Endothelial cell of umbilical vein (primary cell): ENCODE data around the gene ARHGAP28. TPM values are rescaled to one million over a fixed set of nuclear protein-coding genes. Genes with fewer than 3 reads are reported as not detected.

Experiments
- BruUV-seq: library from RNA; stranded (reverse); fragments of 400-500 nt; replicated peaks from 2 replicates; lab custom pipeline; 2021; lab: Mats Ljungman, UMichigan
- CTCF ChIA-PET: fragments of 300-600, 350-600 bp; sonication (Branson Sonifier 250); formaldehyde crosslinking; loops from one replicate; lab custom pipeline; 2021; ENCODE audit warnings: antibody characterized with exemption, inconsistent platforms; lab: Charles Lee
- POLR2A ChIA-PET: fragments of 300-600, 350-600 bp; sonication (Branson Sonifier 250); formaldehyde crosslinking; loops from one replicate; lab custom pipeline; 2021; ENCODE audit warnings: antibody characterized with exemption, inconsistent platforms; lab: Charles Lee
- DNase-seq: peaks from one replicate; pipeline ENCODE4 v3.0.0-alpha.2; 2011; ENCODE audit warnings: low read depth, low spot score
- FAIRE-seq: peaks from 2 replicates; lab custom pipeline; 2011; peaks lifted over from hg19 to GRCh38; lab: Jason Lieb, UNC
- H2AFZ ChIP-seq: 2 replicates; pipeline ENCODE4 v1.6.0; 2012; ENCODE audit warnings: low read depth, low read length, control low read depth, inconsistent platforms
- H3K27ac ChIP-seq: 2 replicates; pipeline ENCODE4 v1.5.1; 2011; ENCODE audit warnings: low read depth, mild to moderate bottlenecking, control low read depth, low read length, moderate library complexity; ENCODE audit not compliant: insufficient read depth
- H3K27me3 ChIP-seq, 2 experiments: 2 replicates each; pipeline versions ENCODE4 v1.6.0 to v1.6.1; 2011; ENCODE audit warnings: low read length in 2 of 2, mixed read lengths in 1 of 2; ENCODE audit not compliant: control insufficient read depth in 2 of 2, insufficient read depth in 2 of 2
- H3K36me3 ChIP-seq, 2 experiments: 2 replicates in 1 of 2; 3 replicates in 1 of 2; pipeline ENCODE4 v1.5.1; 2011; ENCODE audit warnings: low read length in 2 of 2, mild to moderate bottlenecking in 1 of 2, moderate library complexity in 1 of 2; ENCODE audit not compliant: control insufficient read depth in 2 of 2, insufficient read depth in 2 of 2; ENCODE audit errors: extremely low read depth in 1 of 2
- H3K4me1 ChIP-seq: 3 replicates; pipeline ENCODE4 v1.5.1; 2011; ENCODE audit warnings: mild to moderate bottlenecking, low read length; ENCODE audit not compliant: control insufficient read depth, insufficient read depth; ENCODE audit errors: extremely low read depth
- H3K4me2 ChIP-seq: 2 replicates; pipeline ENCODE4 v1.6.1; 2011; ENCODE audit warnings: low read length, control low read depth, mixed read lengths; ENCODE audit not compliant: insufficient read depth
- H3K4me3 ChIP-seq, 3 experiments: fragments of 200-600 bp in 1 of 3; sonication (generic), shearing (Covaris generic) in 1 of 3; replicated peaks in 1 of 3; 2 replicates each; pipeline ENCODE4 v1.5.1; 2011 to 2016; ENCODE audit warnings: control low read depth in 3 of 3, low read length in 3 of 3, mild to moderate bottlenecking in 2 of 3, inconsistent platforms in 1 of 3, low read depth in 1 of 3, moderate library complexity in 1 of 3; ENCODE audit not compliant: insufficient read depth in 1 of 3
- H3K79me2 ChIP-seq: 2 replicates; pipeline ENCODE4 v1.6.0; 2012; ENCODE audit warnings: low read length, inconsistent platforms; ENCODE audit not compliant: control insufficient read depth, insufficient read depth
- H3K9ac ChIP-seq: replicated peaks from 2 replicates; pipeline ENCODE3; 2011; ENCODE audit warnings: low read length, control low read depth; ENCODE audit not compliant: insufficient read depth; ENCODE audit errors: extremely low read depth
- H3K9me1 ChIP-seq: replicated peaks from 3 replicates; pipeline ENCODE4 v1.6.0; 2011; ENCODE audit warnings: mild to moderate bottlenecking, low read length; ENCODE audit not compliant: control insufficient read depth, insufficient read depth; ENCODE audit errors: extremely low read depth
- H3K9me3 ChIP-seq: replicated peaks from 2 replicates; pipeline ENCODE4 v1.5.1; 2012; ENCODE audit warnings: low read length, inconsistent platforms; ENCODE audit not compliant: control insufficient read depth, insufficient read depth
- H4K20me1 ChIP-seq: replicated peaks from 2 replicates; pipeline ENCODE3; 2011; ENCODE audit warnings: mild to moderate bottlenecking, low read length; ENCODE audit not compliant: control insufficient read depth, insufficient read depth; ENCODE audit errors: extremely low read depth
- CTCF ChIP-seq, 2 donors: IDR thresholded peaks; 1 replicate in 1 of 2; 2 replicates in 1 of 2; pipeline ENCODE4 v1.5.1; 2011; ENCODE audit warnings: low read length in 2 of 2, mild to moderate bottlenecking in 2 of 2, moderate library complexity in 2 of 2, control low read depth in 1 of 2, inconsistent platforms in 1 of 2, low read depth in 1 of 2; ENCODE audit not compliant: insufficient read depth in 1 of 2; ENCODE audit errors: extremely low read depth in 1 of 2
- EZH2 ChIP-seq: IDR thresholded peaks from 2 replicates; pipeline ENCODE4 v1.6.1; 2012; ENCODE audit warnings: borderline replicate concordance, low read depth, mild to moderate bottlenecking, moderate library complexity, low read length, inconsistent platforms; ENCODE audit not compliant: severe bottlenecking
- FOS ChIP-seq: IDR thresholded peaks from 2 replicates; pipeline ENCODE4 v1.6.1; 2011; ENCODE audit warnings: mild to moderate bottlenecking, low read length, moderate library complexity, borderline replicate concordance; ENCODE audit not compliant: insufficient read depth
- GATA2 ChIP-seq: IDR thresholded peaks from 2 replicates; pipeline ENCODE4 v1.7.0; 2011; ENCODE audit warnings: low read depth, mild to moderate bottlenecking, moderate library complexity, mixed read lengths, low read length; ENCODE audit not compliant: insufficient read length, insufficient read depth
- JUN ChIP-seq: IDR thresholded peaks from 2 replicates; pipeline ENCODE4 v1.6.1; 2011; ENCODE audit warnings: borderline replicate concordance, low read depth; ENCODE audit not compliant: insufficient read length, insufficient read depth
- MAX ChIP-seq: IDR thresholded peaks from 2 replicates; pipeline ENCODE4 v1.6.1; 2011; ENCODE audit not compliant: insufficient read depth, insufficient read length
- MYC ChIP-seq: IDR thresholded peaks from one replicate; pipeline ENCODE4 v1.6.1; 2011; ENCODE audit warnings: mild to moderate bottlenecking, low read depth, low read length
- POLR2A ChIP-seq: IDR thresholded peaks from 2 replicates; pipeline ENCODE4 v1.6.1; 2012; ENCODE audit warnings: low read depth, mild to moderate bottlenecking, control low read depth, low read length
- POLR2AphosphoS5 ChIP-seq: IDR thresholded peaks from 2 replicates; pipeline ENCODE4 v1.6.1; 2012; ENCODE audit warnings: low read depth, mild to moderate bottlenecking, control low read depth, low read length, moderate library complexity; ENCODE audit not compliant: insufficient read depth
- dilution Hi-C: fragments of 300-500 bp; cut with MboI; formaldehyde crosslinking; loops from one replicate; pipeline ENCODE4 v1.15.0; 2019; ENCODE audit warnings: low sequenced_read_pairs; ENCODE audit not compliant: extremely low pct_ligation_motif_present
- intact Hi-C: fragments of 100-400 bp; cut with micrococcal nuclease; formaldehyde crosslinking; loops from one replicate; pipeline ENCODE4 v1.10.0; 2022
- polyA plus RNA-seq, 4 experiments: library from polyadenylated mRNA; depleted of rRNA in 3 of 4; stranded (reverse) in 3 of 4; unstranded in 1 of 4; fragments of >200 nt; gene quantifications; 2 replicates each; pipeline versions ENCODE4 v1.2.1 to v1.2.3, GENCODE V29; 2011 to 2012; ENCODE audit warnings: missing spikeins in 1 of 4
- total RNA-seq: library from RNA; stranded (reverse); gene quantifications from 2 replicates; pipeline ENCODE4 v1.2.3, GENCODE V29; 2021

The ARHGAP28 gene
- total and polyA plus RNA-seq, 2 donors (not counting 3 experiments of a cell fraction or from before 2014, with no cell fraction given), result 3.8 to 23.4 TPM

DNA sequence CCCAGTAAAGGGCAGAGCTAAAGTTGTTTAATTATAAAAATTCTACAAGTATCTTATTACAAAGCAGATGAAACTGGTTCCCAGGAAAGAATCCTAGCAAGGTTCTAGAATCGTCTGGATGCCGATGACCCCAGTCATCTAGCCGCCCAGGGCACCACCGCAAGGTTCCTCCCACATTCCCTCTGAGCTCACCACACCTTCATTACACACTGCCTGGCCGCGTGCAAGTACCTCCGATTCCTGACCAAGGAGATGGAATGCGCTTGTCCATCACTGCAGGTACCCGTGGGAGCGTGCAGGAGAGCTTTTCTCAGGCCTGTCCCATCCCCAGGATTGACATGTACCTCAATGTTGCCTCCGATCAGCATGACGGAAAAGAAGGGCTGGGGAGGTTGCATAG is 229.6 kb downstream of the ARHGAP28 start:
- dilution Hi-C loops (no loop called here), intact Hi-C loops (no loop called here)
- H3K79me2 ChIP-seq, result no peaks in the 10 kb centered on the region
- H3K9me3 ChIP-seq, result no peaks in the 10 kb centered on the region
- no peaks in the 10 kb centered on the region for H4K20me1 ChIP-seq
- H3K36me3 ChIP-seq, result no peaks in the 10 kb centered on the region
- POLR2A ChIA-PET, result no interaction called here
- no peak for DNase-seq
- CTCF ChIA-PET, result interaction anchor here (1.2 kb wide), 1 partner anchor 39 kb away, joined by 3 read pairs; no protein-coding TSS in a partner anchor
- H3K4me3 ChIP-seq, result no peak overlapping the region
- no peak overlapping the region for H2AFZ ChIP-seq
- no TSS peak for BruUV-seq
- no peak for FAIRE-seq
- no peak overlapping the region for H3K27ac ChIP-seq
- no peak overlapping the region for H3K4me2 ChIP-seq
- H3K27me3 ChIP-seq, result no peaks in the 10 kb centered on the region
- no peak overlapping the region for H3K9ac ChIP-seq
- no peaks in the 10 kb centered on the region for H3K4me1 ChIP-seq
- H3K9me1 ChIP-seq, result no peaks in the 10 kb centered on the region
- no peak for TF ChIP-seq JUN
- no peak for TF ChIP-seq FOS
- TF ChIP-seq GATA2, result no peak
- TF ChIP-seq MYC, result no peak
- no peak for TF ChIP-seq CTCF (IDR thresholded peaks at IDR 0.05; ENCODE audit: extremely low read depth in 1 of 2, insufficient read depth in 1 of 2, low read depth in 1 of 2, low read length in 2 of 2)
- no peak for TF ChIP-seq EZH2
- no peak for TF ChIP-seq MAX
- no peak for TF ChIP-seq POLR2A
- TF ChIP-seq POLR2AphosphoS5, result no peak
